A549 (cell line): ENCODE results near the gene DOK1. TPM values are rescaled to one million over a fixed set of nuclear protein-coding genes. Genes with fewer than 3 reads are reported as not detected.

ENCODE experiments used
- ATAC-seq, 2 experiments: fragments of 200-7000 bp in 1 of 2; fragments of >200 bp in 1 of 2; cut with Nextera tagmentation in 1 of 2; cut with Tn5 transposase in 1 of 2; 3 replicates each; pipeline versions ENCODE4 v1.8.0 to v1.9.1; 2018 to 2020; ENCODE audit warnings: mild to moderate bottlenecking in 1 of 2, moderate library complexity in 1 of 2
- CTCF ChIA-PET: fragments of 300-600 bp; sonication (Branson Sonifier 250); formaldehyde crosslinking; extraction: SDS; loops from one replicate; lab custom pipeline; 2021; ENCODE audit warnings: antibody characterized with exemption, inconsistent platforms; lab: Yijun Ruan, JAX
- POLR2A ChIA-PET: fragments of 350-600 bp; formaldehyde crosslinking; extraction: SDS; loops from one replicate; lab custom pipeline; 2021; ENCODE audit warnings: antibody characterized with exemption, inconsistent platforms; lab: Yijun Ruan, JAX
- DNase-seq, 2 experiments: peaks; one replicate each; pipeline versions ENCODE4 v3.0.0 to v3.0.0-alpha.2; 2011 to 2016; ENCODE audit warnings: low read depth in 1 of 2, low spot score in 1 of 2
- FAIRE-seq: peaks from 2 replicates; lab custom pipeline; 2011; peaks lifted over from hg19 to GRCh38; lab: Jason Lieb, UNC
- H3K27ac ChIP-seq, 2 experiments: fragments of >200 bp; sonication (Bioruptor Twin); formaldehyde crosslinking; 3 replicates each; pipeline ENCODE4 v1.5.1; 2016 to 2017
- H3K4me1 ChIP-seq: fragments of >200 bp; sonication (Bioruptor Twin); formaldehyde crosslinking; 3 replicates; pipeline ENCODE4 v1.6.1; 2016
- H3K4me2 ChIP-seq: fragments of >200 bp; sonication (Bioruptor Twin); formaldehyde crosslinking; 3 replicates; pipeline ENCODE4 v1.6.1; 2016
- H3K4me3 ChIP-seq: fragments of >200 bp; sonication (Bioruptor Twin); formaldehyde crosslinking; 3 replicates; pipeline ENCODE4 v1.5.1; 2016
- H3K9me3 ChIP-seq: fragments of >200 bp; sonication (Bioruptor Twin); formaldehyde crosslinking; 3 replicates; pipeline ENCODE4 v1.6.1; 2016
- BHLHE40 ChIP-seq: IDR thresholded peaks from 2 replicates; pipeline ENCODE4 v1.6.1; 2012; ENCODE audit warnings: low read depth, low read length, inconsistent platforms
- CBX2 ChIP-seq: fragments of 200-600 bp; sonication (generic); IDR thresholded peaks from 2 replicates; pipeline ENCODE4 v1.6.1; 2016; ENCODE audit warnings: low read depth, mild to moderate bottlenecking, borderline replicate concordance
- EP300 ChIP-seq, 2 experiments: fragments of >200 bp; sonication (Bioruptor Twin); formaldehyde crosslinking; IDR thresholded peaks; 2 replicates in 1 of 2; 3 replicates in 1 of 2; pipeline ENCODE4 v1.6.1; 2016 to 2017
- ESRRA ChIP-seq: fragments of 150-350 bp; IDR thresholded peaks from 2 replicates; pipeline ENCODE4 v1.6.1; 2014; ENCODE audit warnings: mild to moderate bottlenecking, low read length, borderline replicate concordance
- FOXS1 ChIP-seq: fragments of 250-450 bp; sonication (Bioruptor Pico); IDR thresholded peaks from 2 replicates; pipeline ENCODE4 v1.5.0; 2020; ENCODE audit warnings: mild to moderate bottlenecking, moderate library complexity
- HDAC2 ChIP-seq: fragments of 200-600 bp; sonication (generic); IDR thresholded peaks from 2 replicates; pipeline ENCODE4 v1.6.1; 2016
- HEYL ChIP-seq: fragments of 250-450 bp; sonication (Bioruptor Pico); IDR thresholded peaks from 2 replicates; pipeline ENCODE4 v1.8.0; 2021; ENCODE audit warnings: mild to moderate bottlenecking, moderate library complexity
- HOXA7 ChIP-seq: fragments of 250-450 bp; sonication (Bioruptor Pico); IDR thresholded peaks from 2 replicates; pipeline ENCODE4 v1.5.0; 2020; ENCODE audit warnings: mild to moderate bottlenecking, moderate library complexity
- MAZ ChIP-seq: fragments of 150-350 bp; IDR thresholded peaks from 2 replicates; pipeline ENCODE4 v1.6.1; 2014; ENCODE audit warnings: antibody characterized with exemption, low read depth, low read length, borderline replicate concordance
- NFE2L2 ChIP-seq: fragments of 150-350 bp; conservative IDR thresholded peaks from 2 replicates; pipeline ENCODE4 v1.6.1; 2014; ENCODE audit warnings: low read length
- NPAS2 ChIP-seq: fragments of 250-450 bp; sonication (Bioruptor Pico); IDR thresholded peaks from 2 replicates; pipeline ENCODE4 v1.8.0; 2022; ENCODE audit warnings: mild to moderate bottlenecking, moderate library complexity, borderline replicate concordance
- NR3C1 ChIP-seq: fragments of >200 bp; sonication (Bioruptor Twin); formaldehyde crosslinking; IDR thresholded peaks from 3 replicates; pipeline ENCODE4 v1.6.1; 2017
- POLR2AphosphoS2 ChIP-seq: conservative IDR thresholded peaks from 2 replicates; pipeline ENCODE4 v1.6.1; 2012; ENCODE audit warnings: low read length, improper control_type of control experiment, inconsistent platforms
- RARB ChIP-seq: fragments of 250-450 bp; sonication (Bioruptor Pico); IDR thresholded peaks from 2 replicates; pipeline ENCODE4 v1.8.0; 2021; ENCODE audit warnings: mild to moderate bottlenecking, moderate library complexity
- RCOR1 ChIP-seq: fragments of 150-350 bp; IDR thresholded peaks from 2 replicates; pipeline ENCODE4 v1.6.1; 2014; ENCODE audit warnings: antibody characterized with exemption, low read length, low read depth
- SMC3 ChIP-seq: fragments of >200 bp; sonication (Bioruptor Twin); formaldehyde crosslinking; IDR thresholded peaks from 3 replicates; pipeline ENCODE4 v1.6.1; 2018; ENCODE audit warnings: inconsistent platforms
- SREBF2 ChIP-seq: fragments of 450-650 bp; IDR thresholded peaks from 2 replicates; pipeline ENCODE4 v1.6.1; 2014; ENCODE audit warnings: mild to moderate bottlenecking, moderate library complexity
- ZSCAN20 ChIP-seq: fragments of 250-450 bp; sonication (Bioruptor Pico); IDR thresholded peaks from 2 replicates; pipeline ENCODE4 v1.8.0; 2022; ENCODE audit warnings: mild to moderate bottlenecking, moderate library complexity
- WGBS: methylation state at CpG from one replicate; pipeline ENCODE4 v1.1.6; 2017; ENCODE audit errors: missing lambda C conversion rate; 5-methylcytosine and 5-hydroxymethylcytosine counted together
- polyA plus RNA-seq, 4 experiments: library from polyadenylated mRNA; depleted of rRNA in 3 of 4; stranded (reverse); fragments of >200 nt; fragmentation: RNase III in 1 of 4; extraction: RNeasy Plus Mini Kit Qiagen cat#74134 plus additional on column Dnase treatment in 1 of 4; gene quantifications; 2 replicates in 3 of 4; 3 replicates in 1 of 4; pipeline ENCODE4 v1.2.3, GENCODE V29; 2011 to 2017
- TF ChIP-seq, protein P1 (sequence below): fragments of 450-650 bp; IDR thresholded peaks from 2 replicates; pipeline ENCODE4 v1.6.1; 2014; ENCODE audit warnings: antibody characterized with exemption
- TF ChIP-seq, protein P2 (sequence below): fragments of >200 bp; sonication (Bioruptor Twin); formaldehyde crosslinking; IDR thresholded peaks from 3 replicates; pipeline ENCODE4 v1.5.1; 2016

DOK1 gene
- polyA plus RNA-seq, 2 of the 4 experiments (the other 2 are of a cell fraction), result 4.0 to 5.0 TPM

GRCh38 chr2:74527741-74528140 lies 26.8 kb upstream of the DOK1 start:
- peak overlapping the region; percentile 97 for H3K4me2 ChIP-seq
- no peaks in the 10 kb centered on the region for H3K9me3 ChIP-seq
- ChIA-PET CTCF (interaction anchor here (0.5 to 2.4 kb wide), 3 partner anchors 44 to 704 kb away, joined by 3 to 10 read pairs (median 3); partner anchors contain the start of genes CCDC142 and TTC31), POLR2A (no interaction called here)
- H3K27ac ChIP-seq, result no peak overlapping the region
- TF ChIP-seq SMC3, result no peak
- TF ChIP-seq CBX2, result no peak
- TF ChIP-seq, protein P1, sequence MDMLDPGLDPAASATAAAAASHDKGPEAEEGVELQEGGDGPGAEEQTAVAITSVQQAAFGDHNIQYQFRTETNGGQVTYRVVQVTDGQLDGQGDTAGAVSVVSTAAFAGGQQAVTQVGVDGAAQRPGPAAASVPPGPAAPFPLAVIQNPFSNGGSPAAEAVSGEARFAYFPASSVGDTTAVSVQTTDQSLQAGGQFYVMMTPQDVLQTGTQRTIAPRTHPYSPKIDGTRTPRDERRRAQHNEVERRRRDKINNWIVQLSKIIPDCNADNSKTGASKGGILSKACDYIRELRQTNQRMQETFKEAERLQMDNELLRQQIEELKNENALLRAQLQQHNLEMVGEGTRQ, result no peak
- TF ChIP-seq HOXA7 (CRISPR knock-in tag), result no peak
- no peak for TF ChIP-seq NFE2L2
- TF ChIP-seq FOXS1 (CRISPR knock-in tag), result no peak
- TF ChIP-seq, protein P2, sequence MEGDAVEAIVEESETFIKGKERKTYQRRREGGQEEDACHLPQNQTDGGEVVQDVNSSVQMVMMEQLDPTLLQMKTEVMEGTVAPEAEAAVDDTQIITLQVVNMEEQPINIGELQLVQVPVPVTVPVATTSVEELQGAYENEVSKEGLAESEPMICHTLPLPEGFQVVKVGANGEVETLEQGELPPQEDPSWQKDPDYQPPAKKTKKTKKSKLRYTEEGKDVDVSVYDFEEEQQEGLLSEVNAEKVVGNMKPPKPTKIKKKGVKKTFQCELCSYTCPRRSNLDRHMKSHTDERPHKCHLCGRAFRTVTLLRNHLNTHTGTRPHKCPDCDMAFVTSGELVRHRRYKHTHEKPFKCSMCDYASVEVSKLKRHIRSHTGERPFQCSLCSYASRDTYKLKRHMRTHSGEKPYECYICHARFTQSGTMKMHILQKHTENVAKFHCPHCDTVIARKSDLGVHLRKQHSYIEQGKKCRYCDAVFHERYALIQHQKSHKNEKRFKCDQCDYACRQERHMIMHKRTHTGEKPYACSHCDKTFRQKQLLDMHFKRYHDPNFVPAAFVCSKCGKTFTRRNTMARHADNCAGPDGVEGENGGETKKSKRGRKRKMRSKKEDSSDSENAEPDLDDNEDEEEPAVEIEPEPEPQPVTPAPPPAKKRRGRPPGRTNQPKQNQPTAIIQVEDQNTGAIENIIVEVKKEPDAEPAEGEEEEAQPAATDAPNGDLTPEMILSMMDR, result no peak
- no peak for TF ChIP-seq ESRRA
- no peak for TF ChIP-seq HDAC2
- no peak for TF ChIP-seq RARB
- TF ChIP-seq EP300 (IDR thresholded peaks at IDR 0.05), result no peak
- TF ChIP-seq ZSCAN20 (CRISPR knock-in tag), result no peak
- TF ChIP-seq NPAS2, result no peak
- no peak for TF ChIP-seq HEYL
- peaks cover 17% of the 10 kb centered on the region for H3K4me1 ChIP-seq
- no peak for ATAC-seq
- FAIRE-seq, result no peak
- H3K4me3 ChIP-seq, result no peak overlapping the region
- no peak for DNase-seq
- 95% methylated on average over 9 of the region's 9 CpGs for WGBS

DNA sequence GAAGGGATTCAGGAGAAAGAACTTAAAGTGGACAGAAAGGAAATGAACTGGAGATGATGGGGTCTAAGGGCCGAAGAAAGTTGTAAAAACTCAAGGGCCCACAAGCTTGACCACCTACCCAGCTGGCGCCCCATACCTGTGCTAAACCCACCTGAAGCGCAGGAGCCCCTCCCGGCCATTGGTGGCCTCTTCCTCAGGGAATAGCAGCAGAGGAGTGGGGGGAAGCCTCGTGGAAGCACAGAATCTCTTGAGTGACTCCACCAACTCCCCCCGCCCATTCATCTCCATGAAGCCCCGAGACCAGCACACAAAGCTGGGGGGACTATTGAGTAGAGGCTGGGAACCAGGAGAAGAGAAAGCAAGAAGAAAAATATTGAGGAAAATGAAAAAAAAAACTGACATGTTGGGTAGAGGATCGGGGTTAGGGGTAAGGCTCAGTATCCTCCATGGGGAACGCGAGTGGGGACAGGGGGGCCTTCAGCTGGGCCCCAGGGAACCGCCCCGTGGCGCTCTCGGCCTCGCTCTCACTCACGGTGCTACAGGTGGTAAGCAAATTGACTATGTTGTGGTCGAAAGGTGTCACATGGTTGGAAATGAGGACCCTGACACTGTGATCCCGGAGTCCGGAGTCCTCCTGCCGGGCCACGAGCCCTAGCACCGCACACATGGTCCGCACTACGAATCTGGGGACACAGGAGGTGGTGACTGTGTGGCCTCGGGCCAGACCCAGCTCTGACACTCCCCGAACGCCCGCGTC lies 25.7 kb upstream of the DOK1 start:
- peak overlapping the region; percentile 93 to 96 for H3K27ac ChIP-seq
- H3K4me2 ChIP-seq, result peak overlapping the region; percentile 97
- FAIRE-seq, result no peak
- no peak for DNase-seq
- WGBS, result 9% methylated on average over 27 of the region's 29 CpGs
- no peak for TF ChIP-seq CBX2
- no peak for TF ChIP-seq POLR2AphosphoS2
- no peak for TF ChIP-seq BHLHE40
- TF ChIP-seq SREBF2, result no peak
- TF ChIP-seq MAZ, result no peak
- no peak for TF ChIP-seq RCOR1
- no peak for TF ChIP-seq ESRRA
- no peak for TF ChIP-seq NR3C1
- ATAC-seq, result peak; percentile 34 to 38
- peaks cover 17% of the 10 kb centered on the region for H3K4me1 ChIP-seq
- no peaks in the 10 kb centered on the region for H3K9me3 ChIP-seq
- ChIA-PET POLR2A (interaction anchor here (1.4 to 1.9 kb wide), 6 partner anchors 10 to 71 kb away, joined by 3 to 11 read pairs (median 6); partner anchors contain the start of genes CCDC142, TTC31 and WBP1), CTCF (interaction anchor here (1.3 to 8.5 kb wide), 8 partner anchors 11 to 194 kb away, joined by 3 to 92 read pairs (median 11); partner anchors contain the start of genes CCDC142, PCGF1 and TTC31)
- peak overlapping the region; percentile 57 for H3K4me3 ChIP-seq
